GM21786 (cell line): ENCODE data around the gene DDX28.

Experiments used
- ATAC-seq: cut with Tn5 transposase; IDR thresholded peaks from one replicate; pipeline ENCODE4 v1.9.1; 2021; ENCODE audit not compliant: unreplicated experiment

The DDX28 gene, protein sequence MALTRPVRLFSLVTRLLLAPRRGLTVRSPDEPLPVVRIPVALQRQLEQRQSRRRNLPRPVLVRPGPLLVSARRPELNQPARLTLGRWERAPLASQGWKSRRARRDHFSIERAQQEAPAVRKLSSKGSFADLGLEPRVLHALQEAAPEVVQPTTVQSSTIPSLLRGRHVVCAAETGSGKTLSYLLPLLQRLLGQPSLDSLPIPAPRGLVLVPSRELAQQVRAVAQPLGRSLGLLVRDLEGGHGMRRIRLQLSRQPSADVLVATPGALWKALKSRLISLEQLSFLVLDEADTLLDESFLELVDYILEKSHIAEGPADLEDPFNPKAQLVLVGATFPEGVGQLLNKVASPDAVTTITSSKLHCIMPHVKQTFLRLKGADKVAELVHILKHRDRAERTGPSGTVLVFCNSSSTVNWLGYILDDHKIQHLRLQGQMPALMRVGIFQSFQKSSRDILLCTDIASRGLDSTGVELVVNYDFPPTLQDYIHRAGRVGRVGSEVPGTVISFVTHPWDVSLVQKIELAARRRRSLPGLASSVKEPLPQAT

GRCh38 chr16:68022728-68023537 lies at the start of gene DDX28, which contains the start of gene DUS2:
Gene DDX28 (minus strand): TSS chr16:68023232. CDS start chr16:68023202, 30 bp downstream.
Gene DUS2 (plus strand): TSS chr16:68023284. CDS start chr16:68038024, 14,740 bp downstream.
- peak; percentile 78 for ATAC-seq

DNA sequence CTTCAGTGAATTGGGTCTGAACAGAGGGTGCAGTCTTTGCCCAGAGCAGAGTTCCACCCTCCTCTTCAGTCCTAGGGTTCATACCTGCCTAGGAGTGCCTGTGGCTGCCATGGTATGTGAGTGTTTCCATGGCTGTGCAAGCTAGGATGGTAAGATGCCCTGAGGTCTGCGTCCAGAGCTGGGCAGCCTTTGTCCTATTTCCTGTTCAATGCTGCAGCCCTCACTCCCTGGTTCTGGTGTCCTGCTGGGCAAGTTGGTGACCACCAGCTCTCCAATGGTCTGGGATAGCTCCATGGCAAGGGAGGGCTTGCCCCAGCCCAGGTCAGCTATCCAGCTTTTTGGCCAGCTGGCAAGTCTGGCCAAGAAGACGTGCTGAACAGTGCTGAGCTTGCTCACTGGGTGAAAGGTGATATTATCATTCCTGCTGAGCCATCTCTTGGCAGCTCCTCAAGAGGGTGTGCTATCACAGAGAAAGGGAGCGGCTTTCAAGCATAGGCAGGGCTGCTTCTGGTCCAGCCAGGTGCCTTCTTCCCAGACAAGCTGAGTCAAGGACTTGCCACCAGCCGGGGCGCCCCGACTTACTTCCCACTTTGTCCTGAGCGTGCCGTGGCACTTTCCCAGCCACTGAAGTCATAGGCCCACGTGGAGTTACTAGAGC lies 49.1 kb upstream of the DDX28 start:
- ATAC-seq: no peak

DNA sequence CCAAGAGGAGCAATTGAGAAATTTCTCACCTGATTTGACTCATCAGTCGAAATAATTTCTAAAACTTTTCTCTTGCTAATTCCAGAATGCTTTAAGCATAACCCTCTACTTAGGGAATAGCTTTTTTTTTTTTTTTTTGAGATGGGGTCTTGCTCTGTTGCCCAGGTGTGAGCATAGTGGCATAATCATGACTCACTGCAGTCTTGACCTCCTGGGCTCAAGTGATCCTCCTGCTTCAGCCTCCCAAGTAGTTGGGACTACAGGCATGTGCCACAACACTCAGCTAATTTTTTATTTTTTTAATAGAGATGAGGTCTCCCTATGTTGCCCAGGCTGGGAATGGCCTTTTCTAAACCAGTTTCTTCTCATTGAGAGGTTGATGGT lies 48.5 kb upstream of the DDX28 start:
- ATAC-seq: no peak

GRCh38 chr16:68070806-68071517 lies 47.9 kb upstream of the DDX28 start:
- peak; percentile 35 for ATAC-seq

DNA sequence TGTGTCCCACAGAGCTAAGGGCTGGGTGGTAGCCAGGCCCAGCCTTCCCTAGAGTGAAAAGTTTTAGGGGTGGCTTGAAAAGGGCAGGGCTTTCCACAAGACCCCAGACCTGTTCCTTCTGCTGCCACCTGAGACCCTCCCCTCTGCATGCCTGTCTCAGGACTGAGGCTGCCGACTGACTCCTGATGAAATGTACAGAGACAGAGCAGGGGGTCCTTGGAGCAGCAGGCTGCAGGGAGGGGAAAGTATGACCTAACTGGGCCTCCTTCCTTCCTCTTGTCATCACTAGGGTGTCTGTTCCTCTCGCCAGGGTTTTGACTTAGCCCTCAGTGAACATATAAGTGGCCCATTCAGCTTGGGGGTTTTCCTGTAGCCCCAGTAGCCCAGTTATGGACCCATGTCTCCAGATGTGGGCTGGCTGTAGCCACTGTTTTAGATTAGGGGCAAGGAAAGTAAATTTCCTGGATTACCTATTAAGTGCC lies 47.3 kb upstream of the DDX28 start:
- ATAC-seq: no peak

- no peak for ATAC-seq
Measured at GRCh38 chr16:68069511-68070248, 46.6 kb upstream of the DDX28 start.

DNA sequence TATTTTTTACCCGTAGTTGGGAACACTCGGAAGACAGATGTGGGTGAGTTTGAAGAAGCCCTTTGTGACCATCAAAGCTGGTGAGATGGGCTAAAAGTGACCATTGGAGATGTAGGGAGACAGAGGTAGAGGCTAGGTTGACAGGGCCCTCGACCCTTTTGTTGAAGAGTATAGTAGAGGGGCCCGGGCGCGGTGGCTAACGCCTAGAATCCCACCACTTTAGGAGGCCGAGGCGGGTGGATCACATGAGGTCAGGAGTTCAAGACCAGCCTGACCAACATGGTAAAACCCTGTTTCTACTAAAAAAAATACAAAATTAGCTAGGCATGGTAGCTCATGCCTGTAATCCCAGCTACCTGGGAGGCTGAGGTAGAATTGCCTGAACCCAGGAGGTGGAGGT lies 45.9 kb upstream of the DDX28 start:
- ATAC-seq: no peak

DNA sequence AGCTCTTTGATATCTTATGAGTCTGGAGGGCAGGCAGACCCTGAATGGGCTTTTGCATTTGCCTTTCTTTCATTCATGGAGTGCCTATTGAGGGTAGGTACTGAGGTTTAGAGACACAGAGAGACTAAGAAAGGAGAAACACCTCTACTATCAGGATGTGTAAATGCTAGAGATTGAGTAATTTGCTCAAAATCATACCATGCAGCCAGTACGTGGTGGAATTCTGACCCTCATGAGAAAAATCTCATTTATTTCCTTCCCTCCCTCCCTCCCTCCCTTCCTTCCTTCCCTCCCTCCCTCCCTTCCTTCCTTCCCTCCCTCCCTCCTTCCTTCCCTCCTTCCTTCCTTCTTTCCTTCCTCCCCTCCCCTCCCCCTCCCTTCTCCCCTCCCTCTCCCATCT lies 43.7 kb upstream of the DDX28 start:
- ATAC-seq: no peak

DNA sequence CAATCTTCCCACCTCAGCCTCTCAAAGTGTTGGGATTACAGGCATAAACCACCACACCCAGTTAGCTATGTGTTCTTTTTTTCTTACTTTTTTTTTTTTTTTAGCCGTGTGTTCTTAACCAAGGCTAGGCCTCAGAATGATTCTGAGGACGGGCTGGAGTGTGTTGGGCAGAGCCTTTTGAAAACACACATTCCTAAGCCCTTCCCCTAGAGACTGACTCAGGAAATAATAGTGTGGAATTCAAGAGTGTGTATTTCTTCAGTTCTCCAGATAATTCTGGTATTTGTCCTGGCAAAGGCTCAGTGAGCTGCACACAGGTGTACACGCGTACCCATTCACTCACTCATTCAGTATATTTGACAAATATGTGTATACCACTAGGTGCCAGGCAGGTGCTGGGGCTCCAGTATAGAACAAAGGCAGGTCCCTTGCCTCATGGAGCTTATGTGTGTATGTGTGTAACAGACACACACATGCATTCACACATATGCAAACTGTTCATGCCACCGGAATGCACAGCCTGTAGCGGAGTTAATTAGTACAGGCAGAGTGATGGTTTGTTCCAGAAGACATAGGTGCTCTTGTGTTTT lies 42.8 kb upstream of the DDX28 start:
- ATAC-seq: no peak

GRCh38 chr16:68064791-68065365 lies 41.8 kb upstream of the DDX28 start:
- ATAC-seq: no peak

GRCh38 chr16:68062910-68063393 lies 39.9 kb upstream of the DDX28 start:
- ATAC-seq: no peak

GRCh38 chr16:68061396-68061795 lies 38.4 kb upstream of the DDX28 start:
- ATAC-seq: no peak

DNA sequence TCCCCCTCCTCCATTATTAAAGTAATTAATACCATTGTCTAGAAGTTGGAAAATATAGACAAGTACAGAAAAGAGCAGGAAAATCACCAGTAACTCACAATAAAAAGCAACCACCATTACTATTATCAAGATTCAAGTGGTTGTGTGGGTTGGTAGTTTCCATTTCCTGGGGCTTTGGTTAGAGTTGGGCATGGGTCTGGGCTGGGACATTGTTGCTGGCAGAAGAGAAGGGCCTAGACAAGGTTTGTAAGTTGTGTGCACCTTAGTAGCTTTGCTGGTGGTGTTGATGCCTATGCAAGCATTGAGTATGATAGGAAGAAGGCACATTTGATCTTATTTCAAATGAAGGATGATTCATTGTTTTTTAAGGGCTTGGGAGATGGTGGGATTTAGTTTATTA lies 36.8 kb upstream of the DDX28 start:
- no peak for ATAC-seq

- ATAC-seq: no peak
Measured at GRCh38 chr16:68055395-68055794, 32.4 kb upstream of the DDX28 start.

- ATAC-seq: no peak
Measured at GRCh38 chr16:68049449-68049848, 26.4 kb upstream of the DDX28 start.

DNA sequence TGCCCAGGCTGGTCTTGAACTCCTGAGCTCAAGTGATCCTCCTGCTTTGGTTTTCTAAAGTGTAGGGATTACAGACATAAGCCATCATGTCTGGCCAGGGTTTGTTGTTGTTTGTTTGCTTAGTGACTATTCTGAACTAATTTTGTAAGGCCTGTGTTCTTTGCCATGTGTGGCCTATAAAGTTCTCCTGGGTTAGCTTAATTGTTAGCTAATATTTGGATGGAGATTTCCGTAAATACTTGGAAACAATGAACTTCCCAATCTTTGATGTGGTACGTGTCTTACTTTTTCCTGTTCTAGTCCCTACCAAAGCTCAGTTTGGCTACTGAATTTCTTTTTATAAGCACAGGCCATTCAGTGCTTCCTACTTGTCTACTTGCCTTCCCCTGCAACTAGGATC lies 25.0 kb upstream of the DDX28 start:
- ATAC-seq: no peak

- no peak for ATAC-seq
Measured at GRCh38 chr16:68046106-68046505, 23.1 kb upstream of the DDX28 start.

DNA sequence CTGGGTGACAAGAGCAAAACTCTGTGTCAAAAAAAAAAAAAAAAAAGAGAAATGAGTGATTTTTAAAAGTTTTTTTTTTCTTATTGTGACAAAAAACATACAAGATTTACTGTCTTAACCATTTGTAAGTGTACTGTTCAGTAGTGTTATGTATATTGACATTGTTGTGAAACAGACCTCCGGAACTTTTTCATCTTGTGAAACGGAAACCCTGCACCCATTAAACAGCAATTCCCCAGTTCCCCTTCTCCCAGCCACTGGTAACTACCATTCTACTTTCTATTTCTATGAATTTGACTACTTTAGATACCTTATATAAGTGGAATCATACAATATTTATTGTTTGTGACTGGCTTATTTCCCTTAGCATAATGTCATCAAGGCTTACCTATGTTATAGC lies 18.8 kb upstream of the DDX28 start:
- no peak for ATAC-seq
